ENCODE results near the gene ZMYND19.
A peak's percentile ranks its signal among the peaks of the same experiment; 100 is the strongest.
"Not testable (repeated sequence)": the region's sequence is repeated elsewhere in the genome, so short reads cannot be mapped to it uniquely, and the experiment has no call there.

The ZMYND19 gene

GRCh38 chr9:137550958-137551263 is 39.4 kb downstream of the ZMYND19 start:
- ATAC-seq (replicated peaks), result peak in 1 of 2 donors; percentile 1
- H3K27me3 Mint-ChIP-seq, H3K27ac Mint-ChIP-seq, DNase-seq, H3K9me3 Mint-ChIP-seq: not testable (repeated sequence)
- Mint-ChIP-seq H3K4me3 (peak overlapping the region; percentile 74 to 88), H3K36me3 (peaks cover 14 to 23% of the 10 kb centered on the region in 2 donors), H3K4me1 (peaks cover 30 to 54% of the 10 kb centered on the region in 2 donors)

DNA sequence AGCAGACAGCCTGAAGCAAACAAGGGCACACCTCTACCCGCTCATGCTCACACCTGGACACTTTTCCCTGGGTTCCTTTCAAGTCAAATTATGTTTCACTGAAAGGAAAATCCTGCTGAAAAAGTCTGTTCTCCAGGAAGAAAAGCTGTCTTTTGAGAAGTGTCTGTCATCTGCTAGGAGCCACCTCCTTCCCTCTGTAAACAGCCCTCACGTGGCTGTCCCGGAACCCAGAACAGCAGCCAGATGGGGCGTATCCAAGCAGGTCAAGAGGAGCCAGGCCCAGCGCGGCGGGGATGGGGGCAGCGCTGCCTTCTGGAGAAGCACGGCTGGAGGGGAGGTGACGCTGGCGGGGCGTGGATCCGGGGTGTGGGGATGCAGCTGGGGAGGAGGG is 40.1 kb downstream of the ZMYND19 start, which contains the start of gene PNPLA7:
PNPLA7 (minus strand) TSS at position 172 of the 391 bp plus-strand sequence. CDS start 205 bp downstream, outside the sequence.
- peak within 1 kb of the TSS; percentile 88 to 89 for H3K4me3 Mint-ChIP-seq
- H3K4me1 Mint-ChIP-seq, result peaks cover 33 to 57% of the 10 kb centered on the region in 2 donors
- H3K9me3 Mint-ChIP-seq, result no peaks in the 10 kb centered on the region
- H3K27ac Mint-ChIP-seq, result peak within 1 kb of the TSS; percentile 87
- DNase-seq, result peak; percentile 53
- peaks cover 10 to 16% of the 10 kb centered on the region in 2 donors for H3K36me3 Mint-ChIP-seq
- peak; percentile 55 to 62 for ATAC-seq (replicated peaks)
- H3K27me3 Mint-ChIP-seq, result no peaks in the 10 kb centered on the region

GRCh38 chr9:137547687-137548543 is 42.4 kb downstream of the ZMYND19 start:
- Mint-ChIP-seq H3K4me3 (peak overlapping the region in 1 of 2 donors; percentile 35), H3K36me3 (peaks cover 5 to 9% of the 10 kb centered on the region in 2 donors), H3K4me1 (peaks cover 40 to 57% of the 10 kb centered on the region in 2 donors), H3K27me3 (no peaks in the 10 kb centered on the region), H3K27ac (peak overlapping the region; percentile 85), H3K9me3 (no peaks in the 10 kb centered on the region)
- ATAC-seq (replicated peaks) (no peak), DNase-seq (no peak)

DNA sequence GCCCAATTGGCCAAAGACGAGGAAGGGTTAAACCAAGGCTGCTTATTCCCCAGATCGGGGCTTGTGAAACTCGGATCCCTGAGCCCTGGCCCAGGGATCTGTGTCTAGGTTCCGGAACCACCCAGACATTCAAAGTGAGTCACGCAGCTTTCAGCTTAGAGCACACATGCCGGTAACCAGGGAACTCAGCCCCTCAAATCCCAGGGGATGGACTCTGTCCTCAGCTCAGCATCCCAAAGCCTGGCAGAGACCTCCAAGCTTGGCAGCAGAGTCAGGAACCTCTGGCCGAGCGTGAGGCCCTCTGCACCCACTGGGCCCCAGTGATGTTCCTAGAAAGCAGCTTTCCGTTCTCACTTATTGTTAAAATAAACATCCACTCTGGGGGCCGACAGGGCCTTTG is 45.2 kb downstream of the ZMYND19 start:
- Mint-ChIP-seq H3K27ac (no peak overlapping the region), H3K36me3 (peaks cover 2 to 3% of the 10 kb centered on the region in 2 donors), H3K4me3 (no peak overlapping the region), H3K4me1 (peaks cover 35 to 44% of the 10 kb centered on the region in 2 donors), H3K9me3 (no peaks in the 10 kb centered on the region), H3K27me3 (no peaks in the 10 kb centered on the region)
- DNase-seq, result no peak
- ATAC-seq (replicated peaks), result no peak

DNA sequence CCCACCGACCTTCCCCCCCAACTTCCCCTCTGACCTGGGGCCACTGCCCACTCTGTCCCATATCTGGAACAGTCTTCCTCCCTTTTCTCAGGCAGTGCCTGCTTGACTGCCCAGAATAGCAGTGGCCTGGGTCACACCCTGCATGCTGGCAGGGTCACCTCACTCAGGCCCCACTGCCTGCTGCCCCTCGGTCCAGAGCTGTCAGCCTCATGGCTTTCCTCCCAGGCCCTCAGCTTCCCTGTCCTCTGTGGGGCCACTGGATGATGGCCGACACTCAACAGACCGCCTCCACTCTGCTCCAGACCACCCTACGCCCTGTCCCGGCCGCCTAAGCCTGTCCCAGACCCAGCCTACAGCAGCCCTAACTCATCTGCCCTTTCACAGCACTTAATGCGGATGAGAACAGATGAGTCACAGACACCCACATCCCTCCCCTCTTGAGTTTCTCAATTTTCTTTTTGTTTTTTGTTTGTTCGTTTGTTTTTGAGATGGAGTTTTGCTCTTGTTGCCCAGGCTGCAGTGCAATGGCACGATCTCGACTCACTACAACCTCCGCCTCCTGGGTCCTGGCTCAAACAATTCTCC is 46.0 kb downstream of the ZMYND19 start:
- H3K4me1 Mint-ChIP-seq, result peaks cover 29 to 35% of the 10 kb centered on the region in 2 donors
- no peak overlapping the region for H3K4me3 Mint-ChIP-seq
- no peaks in the 10 kb centered on the region for H3K27me3 Mint-ChIP-seq
- DNase-seq (no peak), ATAC-seq (replicated peaks) (no peak)
- H3K27ac Mint-ChIP-seq, result peak overlapping the region; percentile 83
- H3K9me3 Mint-ChIP-seq, result no peaks in the 10 kb centered on the region
- H3K36me3 Mint-ChIP-seq, result peaks cover 2 to 3% of the 10 kb centered on the region in 2 donors

- Mint-ChIP-seq H3K27ac (no peak overlapping the region), H3K36me3 (peaks cover 2 to 3% of the 10 kb centered on the region in 2 donors), H3K9me3 (no peaks in the 10 kb centered on the region), H3K4me3 (no peak overlapping the region), H3K4me1 (peaks cover 25 to 27% of the 10 kb centered on the region in 2 donors), H3K27me3 (no peaks in the 10 kb centered on the region)
- DNase-seq, result no peak
- ATAC-seq (replicated peaks), result no peak
Observed at GRCh38 chr9:137543237-137543963, 46.9 kb downstream of the ZMYND19 start.

GRCh38 chr9:137542486-137542885 is 47.8 kb downstream of the ZMYND19 start:
- peaks cover 22 to 25% of the 10 kb centered on the region in 2 donors for H3K4me1 Mint-ChIP-seq
- H3K36me3 Mint-ChIP-seq, result peaks cover 3 to 8% of the 10 kb centered on the region in 2 donors
- H3K27me3 Mint-ChIP-seq, result no peaks in the 10 kb centered on the region
- H3K9me3 Mint-ChIP-seq, result peaks cover 0 to 1% of the 10 kb centered on the region in 2 donors
- H3K4me3 Mint-ChIP-seq, result no peak overlapping the region
- H3K27ac Mint-ChIP-seq, result no peak overlapping the region
- DNase-seq, result no peak
- no peak for ATAC-seq (replicated peaks)

GRCh38 chr9:137540536-137540935 is 49.8 kb downstream of the ZMYND19 start:
- H3K27me3 Mint-ChIP-seq, result no peaks in the 10 kb centered on the region
- ATAC-seq (replicated peaks) (no peak), DNase-seq (no peak)
- no peak overlapping the region for H3K27ac Mint-ChIP-seq
- H3K9me3 Mint-ChIP-seq, result peaks cover 6 to 7% of the 10 kb centered on the region in 2 donors
- no peak overlapping the region for H3K4me3 Mint-ChIP-seq
- peaks cover 17% of the 10 kb centered on the region in 2 donors for H3K4me1 Mint-ChIP-seq
- H3K36me3 Mint-ChIP-seq, result peaks cover 7 to 14% of the 10 kb centered on the region in 2 donors

- no peak for ATAC-seq (replicated peaks)
- H3K36me3 Mint-ChIP-seq, result peaks cover 15 to 30% of the 10 kb centered on the region in 2 donors
Observed at GRCh38 chr9:137538058-137538457, 52.3 kb downstream of the ZMYND19 start.

DNA sequence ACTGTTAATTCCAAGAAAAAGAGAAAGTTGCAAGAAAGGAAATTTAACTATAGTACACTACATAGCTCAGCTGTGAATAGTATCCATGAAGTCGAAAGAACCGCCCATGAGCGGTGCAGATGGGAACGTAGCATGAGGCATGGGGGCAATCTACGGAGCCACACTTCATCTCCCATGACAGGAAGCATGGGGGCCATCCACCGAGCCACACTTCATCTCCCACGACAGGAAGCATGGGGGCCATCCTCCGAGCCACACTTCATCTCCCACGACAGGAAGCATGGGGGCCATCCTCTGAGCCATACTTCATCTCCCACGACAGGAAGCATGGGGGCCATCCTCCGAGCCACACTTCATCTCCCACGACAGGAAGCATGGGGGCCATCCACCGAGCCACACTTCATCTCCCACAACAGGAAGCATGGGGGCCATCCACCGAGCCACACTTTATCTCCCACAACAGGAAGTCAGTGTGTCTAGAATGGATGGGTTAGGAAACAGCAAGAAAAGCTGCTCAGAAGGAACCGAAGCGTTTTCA is 53.6 kb downstream of the ZMYND19 start:
- H3K27ac Mint-ChIP-seq, result peak overlapping the region; percentile 65
- peaks cover 9 to 11% of the 10 kb centered on the region in 2 donors for H3K9me3 Mint-ChIP-seq
- H3K4me3 Mint-ChIP-seq, DNase-seq, H3K27me3 Mint-ChIP-seq: not testable (repeated sequence)
- H3K36me3 Mint-ChIP-seq, result peaks cover 15 to 30% of the 10 kb centered on the region in 2 donors
- peaks cover 21 to 38% of the 10 kb centered on the region in 2 donors for H3K4me1 Mint-ChIP-seq
- peak in 1 of 2 donors; percentile 43 for ATAC-seq (replicated peaks)

More at GRCh38 chr9:137538058-137538457, 52.3 kb downstream of the ZMYND19 start:
- Mint-ChIP-seq H3K4me3 (no peak overlapping the region), H3K9me3 (peaks cover 9 to 11% of the 10 kb centered on the region in 2 donors), H3K27me3 (no peaks in the 10 kb centered on the region), H3K4me1 (peaks cover 21 to 32% of the 10 kb centered on the region in 2 donors), H3K27ac (peak overlapping the region; percentile 59)
- DNase-seq, result no peak

DNA sequence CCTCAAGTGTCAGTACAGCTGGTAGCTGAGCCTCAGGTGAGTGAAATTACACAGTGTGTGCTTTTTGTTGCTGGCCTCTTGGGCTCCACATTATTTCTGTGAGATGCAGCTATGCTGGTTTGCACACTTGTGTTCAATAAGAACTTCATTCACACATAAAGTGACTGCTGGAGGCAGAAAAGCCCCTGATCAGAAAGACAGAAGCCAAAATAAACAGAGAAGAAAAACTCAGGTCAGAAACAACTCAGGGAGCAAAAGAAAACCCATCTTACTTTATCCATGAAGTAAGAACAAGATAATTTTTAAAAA is 55.2 kb downstream of the ZMYND19 start:
- ATAC-seq (replicated peaks), result no peak
- Mint-ChIP-seq H3K27ac (peak overlapping the region; percentile 83), H3K4me3 (no peak overlapping the region), H3K36me3 (peaks cover 15 to 35% of the 10 kb centered on the region in 2 donors), H3K4me1 (peaks cover 30 to 49% of the 10 kb centered on the region in 2 donors), H3K9me3 (peaks cover 9 to 11% of the 10 kb centered on the region in 2 donors), H3K27me3 (no peaks in the 10 kb centered on the region)
- DNase-seq, result no peak

- Mint-ChIP-seq H3K4me1 (peaks cover 30 to 49% of the 10 kb centered on the region in 2 donors), H3K27me3 (no peaks in the 10 kb centered on the region), H3K36me3 (peaks cover 15 to 35% of the 10 kb centered on the region in 2 donors), H3K4me3 (peak overlapping the region in 1 of 2 donors; percentile 3), H3K27ac (peak overlapping the region; percentile 83), H3K9me3 (peaks cover 9 to 11% of the 10 kb centered on the region in 2 donors)
- ATAC-seq (replicated peaks), result peak; percentile 76 to 85
- no peak for DNase-seq
Observed at GRCh38 chr9:137534256-137535119, 55.8 kb downstream of the ZMYND19 start.

- H3K9me3 Mint-ChIP-seq, result peaks cover 9 to 11% of the 10 kb centered on the region in 2 donors
- peaks cover 15 to 35% of the 10 kb centered on the region in 2 donors for H3K36me3 Mint-ChIP-seq
- ATAC-seq (replicated peaks); H3K27me3 Mint-ChIP-seq; DNase-seq; H3K27ac Mint-ChIP-seq; H3K4me3 Mint-ChIP-seq: not testable (repeated sequence)
- H3K4me1 Mint-ChIP-seq, result peaks cover 30 to 49% of the 10 kb centered on the region in 2 donors
Observed at GRCh38 chr9:137532891-137533468, 57.3 kb downstream of the ZMYND19 start.
